NCI-H524 treated with DMSO at 0.1 percent for 48 hours (cell line): ENCODE results near the gene MAP3K21.

ENCODE experiments used
- DNase-seq: peaks from one replicate; lab custom pipeline; 2025; lab: John Stamatoyannopoulos, UW

MAP3K21 gene

DNA sequence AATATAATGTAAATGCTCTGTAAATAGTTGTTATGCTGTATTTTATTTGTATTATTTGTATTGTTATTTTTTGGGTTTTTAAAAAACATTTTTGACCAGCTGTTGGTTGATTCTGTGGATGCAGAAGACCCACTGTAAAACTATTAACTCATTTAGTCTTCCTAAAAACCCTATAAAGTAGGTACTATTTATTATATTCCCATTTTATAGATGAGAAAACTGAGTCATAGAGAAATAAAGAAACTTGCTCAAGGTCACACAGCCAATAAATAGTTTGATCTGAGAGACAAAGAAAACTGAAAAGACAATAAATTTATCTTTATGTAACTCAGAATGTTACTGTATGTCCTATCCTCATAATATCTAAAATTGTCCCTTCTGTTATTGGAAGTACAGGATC is 1.2 kb upstream of the MAP3K21 start:
- DNase-seq = no peak

DNA sequence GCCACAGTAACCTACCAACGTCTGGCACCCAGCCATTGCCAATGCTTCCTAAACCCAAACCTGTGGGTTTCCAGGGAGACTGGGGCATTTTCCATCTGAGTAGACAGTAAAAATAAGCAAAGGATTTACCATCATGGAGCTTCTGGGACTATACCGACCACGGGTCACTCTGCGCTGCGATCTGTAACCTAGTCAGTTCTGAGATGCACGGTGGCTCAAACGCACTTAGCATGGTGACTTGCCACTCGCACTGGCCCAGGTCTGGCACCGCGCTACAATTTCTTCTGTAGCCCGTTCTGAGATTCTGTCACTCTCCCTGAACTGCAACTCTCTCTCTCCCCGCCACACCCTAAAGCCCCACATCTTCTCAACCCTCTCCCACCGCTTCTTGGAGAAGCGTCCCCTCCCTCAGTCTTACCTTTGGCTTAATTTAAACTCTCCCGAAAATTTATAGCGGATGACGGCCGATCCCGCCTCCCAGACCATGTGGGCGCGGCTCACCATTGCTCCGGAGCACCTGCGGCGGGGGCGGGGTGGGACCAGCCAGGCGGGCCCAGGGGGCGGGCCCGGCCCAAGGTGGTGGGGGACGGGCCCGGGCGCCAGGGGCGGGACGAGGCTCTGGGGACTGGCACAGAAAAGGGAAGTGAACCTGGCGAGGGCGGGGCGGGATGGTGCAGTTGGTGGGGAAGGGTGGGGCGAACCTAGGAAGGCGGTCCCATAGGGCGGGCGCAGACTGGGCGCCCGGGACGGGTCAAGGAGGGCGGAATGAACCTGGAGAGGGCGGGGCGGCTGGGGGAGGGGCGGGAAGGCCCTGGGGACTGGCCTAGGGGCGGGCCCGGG is 493 bp upstream of the MAP3K21 start:
- DNase-seq = peak; percentile 29

DNA sequence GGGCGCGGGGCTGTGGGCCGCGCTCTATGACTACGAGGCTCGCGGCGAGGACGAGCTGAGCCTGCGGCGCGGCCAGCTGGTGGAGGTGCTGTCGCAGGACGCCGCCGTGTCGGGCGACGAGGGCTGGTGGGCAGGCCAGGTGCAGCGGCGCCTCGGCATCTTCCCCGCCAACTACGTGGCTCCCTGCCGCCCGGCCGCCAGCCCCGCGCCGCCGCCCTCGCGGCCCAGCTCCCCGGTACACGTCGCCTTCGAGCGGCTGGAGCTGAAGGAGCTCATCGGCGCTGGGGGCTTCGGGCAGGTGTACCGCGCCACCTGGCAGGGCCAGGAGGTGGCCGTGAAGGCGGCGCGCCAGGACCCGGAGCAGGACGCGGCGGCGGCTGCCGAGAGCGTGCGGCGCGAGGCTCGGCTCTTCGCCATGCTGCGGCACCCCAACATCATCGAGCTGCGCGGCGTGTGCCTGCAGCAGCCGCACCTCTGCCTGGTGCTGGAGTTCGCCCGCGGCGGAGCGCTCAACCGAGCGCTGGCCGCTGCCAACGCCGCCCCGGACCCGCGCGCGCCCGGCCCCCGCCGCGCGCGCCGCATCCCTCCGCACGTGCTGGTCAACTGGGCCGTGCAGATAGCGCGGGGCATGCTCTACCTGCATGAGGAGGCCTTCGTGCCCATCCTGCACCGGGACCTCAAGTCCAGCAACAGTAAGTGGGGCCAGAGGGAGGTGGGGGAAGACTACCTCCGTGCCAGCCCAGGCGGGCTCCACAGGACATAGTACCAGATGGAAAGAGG is 808 bp downstream of the MAP3K21 start:
- DNase-seq = no peak

DNA sequence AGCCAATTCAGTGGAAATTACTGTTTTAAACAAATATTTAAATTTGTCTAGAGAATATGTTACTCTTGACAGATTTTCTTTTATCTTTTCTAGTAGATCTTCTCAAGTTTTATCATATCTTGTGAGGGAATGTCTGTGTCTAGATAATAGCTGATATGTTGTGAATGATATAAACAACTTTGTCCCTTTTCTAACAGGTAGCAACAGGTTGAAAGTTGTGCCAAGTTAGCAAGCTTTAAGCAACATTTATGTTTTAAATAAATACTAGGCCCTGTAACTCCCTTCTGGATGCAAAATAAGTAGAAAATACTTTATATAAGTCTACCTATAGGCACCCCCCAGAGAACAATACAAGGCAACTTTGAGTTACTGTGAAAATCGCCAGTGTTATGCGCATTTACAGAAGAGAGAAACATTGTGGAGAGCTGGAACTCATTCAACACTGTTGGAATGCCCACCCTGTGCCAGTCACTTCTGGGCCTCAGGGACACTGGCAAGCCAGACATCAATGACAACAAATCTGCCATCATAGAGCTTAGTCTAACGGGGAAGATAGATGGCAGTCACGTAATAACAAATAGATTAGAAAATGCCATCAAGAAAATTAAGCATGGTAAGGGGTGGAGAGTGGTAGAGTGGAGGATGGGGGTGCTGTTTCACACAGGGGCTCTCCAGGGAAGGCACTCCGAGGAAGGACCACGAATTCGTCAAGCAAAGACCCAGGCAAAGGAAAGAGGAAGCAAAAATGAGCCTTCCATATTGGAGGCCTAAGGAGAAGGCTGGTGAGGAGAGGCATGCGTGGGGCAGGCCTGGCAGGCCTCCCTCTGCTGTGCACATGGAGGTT is 4.4 kb downstream of the MAP3K21 start:
- no peak for DNase-seq

DNA sequence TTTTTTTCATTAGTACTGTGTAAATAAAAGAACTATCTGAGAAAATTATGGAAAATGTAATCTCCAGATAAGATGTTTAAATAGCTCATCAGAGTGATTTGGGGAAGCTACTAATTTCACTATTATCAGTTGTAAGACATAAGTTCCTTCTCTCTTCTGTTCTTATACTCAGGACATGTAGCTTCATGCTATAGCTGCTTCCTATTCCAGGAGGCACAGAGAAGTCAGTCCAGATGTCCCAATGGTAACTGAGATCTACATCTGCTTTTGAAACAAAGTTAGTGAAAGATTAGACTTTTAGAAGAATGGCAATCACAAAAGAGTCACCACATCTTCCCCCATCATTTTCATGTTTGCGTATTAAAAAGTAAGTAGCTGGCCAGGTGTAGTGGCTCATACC is 5.6 kb downstream of the MAP3K21 start:
- DNase-seq = no peak

DNA sequence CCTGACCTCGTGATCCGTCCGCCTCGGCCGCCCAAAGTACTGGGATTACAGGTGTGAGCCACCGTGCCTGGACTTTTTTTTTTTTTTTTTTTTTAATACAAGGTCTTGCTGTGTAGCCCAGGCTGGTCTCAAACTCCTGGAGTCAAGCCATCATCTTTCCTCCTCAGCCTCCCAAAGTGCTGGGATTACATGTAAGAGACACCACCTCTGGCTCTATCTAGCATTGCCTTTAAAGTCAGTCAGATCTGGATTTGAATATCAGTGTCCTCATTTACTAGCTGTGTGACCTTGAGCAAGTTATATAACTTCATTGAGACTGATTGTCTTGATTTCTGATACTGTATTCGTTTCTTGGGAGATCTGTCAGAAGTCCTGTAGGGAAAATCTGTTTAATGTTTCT is 6.6 kb downstream of the MAP3K21 start:
- DNase-seq = no peak

DNA sequence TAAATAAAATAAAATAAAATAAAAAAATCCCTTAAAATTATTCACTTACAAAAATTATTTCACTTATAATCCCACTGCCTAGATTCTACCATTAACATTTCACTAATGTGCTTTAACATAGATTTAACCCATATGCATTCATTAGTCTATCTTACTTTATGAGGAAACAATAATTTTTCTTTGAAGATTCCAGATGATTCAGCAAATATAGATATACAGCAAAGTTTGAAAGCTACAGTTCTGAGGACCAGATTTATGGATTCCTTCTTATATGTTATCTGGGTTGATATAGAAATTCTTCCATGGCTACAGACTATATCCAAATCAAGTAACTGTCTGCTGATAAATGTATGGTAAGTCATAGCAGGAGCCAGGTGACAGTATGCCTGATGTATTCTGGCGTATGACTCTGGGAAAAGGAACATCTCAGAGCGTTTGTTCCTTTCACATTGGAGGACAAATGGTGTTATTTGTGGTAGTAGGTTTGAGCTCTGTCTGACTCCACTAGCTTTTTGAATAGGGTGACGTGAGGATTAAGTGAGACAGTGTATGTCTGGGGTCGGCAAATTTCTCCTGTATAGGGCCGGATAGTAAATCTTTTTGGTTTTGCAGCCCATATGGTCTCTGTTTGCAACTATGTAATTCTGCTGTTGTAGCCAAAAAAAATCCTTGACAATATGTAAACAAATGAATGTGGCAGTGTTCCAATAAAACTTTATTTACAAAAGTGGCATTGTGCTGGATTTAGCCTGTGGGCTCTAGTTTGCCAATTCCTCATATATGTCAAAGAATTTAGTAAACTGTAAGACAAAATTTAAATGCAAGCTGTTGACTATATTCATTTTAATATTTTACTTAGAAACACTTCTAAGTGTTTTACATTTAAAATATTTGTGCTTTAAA is 9.3 kb downstream of the MAP3K21 start:
- no peak for DNase-seq

DNA sequence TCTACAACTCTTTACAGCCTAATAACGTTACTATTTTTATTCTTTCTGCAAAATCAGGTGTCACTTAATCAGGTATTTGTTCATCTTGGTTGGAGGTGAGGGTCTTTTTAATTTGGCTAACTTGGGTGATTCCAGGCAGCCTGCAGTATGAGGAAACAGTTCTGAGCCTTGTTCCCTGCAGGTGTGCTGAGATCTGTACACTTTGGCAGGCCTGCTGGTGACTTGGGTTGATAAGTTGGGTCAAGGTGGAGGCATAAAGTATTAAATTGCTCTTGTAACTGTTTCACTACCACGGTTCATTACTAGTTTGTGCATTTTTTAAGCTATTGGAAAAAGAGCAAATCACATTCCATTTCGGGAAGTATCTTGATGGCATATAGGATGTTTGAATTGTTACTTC is 10.0 kb downstream of the MAP3K21 start:
- no peak for DNase-seq

DNA sequence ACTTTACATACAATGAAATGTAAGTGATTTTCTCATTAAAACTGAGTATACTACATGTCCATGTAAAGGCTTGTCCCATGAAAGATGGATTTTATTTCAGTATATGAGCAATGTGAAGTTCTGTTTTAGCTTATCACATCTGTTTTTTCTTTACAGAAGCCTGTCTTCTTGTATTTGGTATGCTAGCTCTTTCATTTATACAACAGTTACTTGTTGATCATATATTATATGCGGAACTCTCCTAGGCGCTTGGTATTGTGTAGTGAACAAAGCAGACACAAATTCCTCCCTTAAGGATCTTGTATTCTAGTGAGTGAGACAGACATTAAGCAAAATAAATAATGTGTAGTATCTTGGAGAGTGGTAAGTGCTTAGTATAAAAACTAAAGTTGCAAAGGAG is 10.6 kb downstream of the MAP3K21 start:
- no peak for DNase-seq

DNA sequence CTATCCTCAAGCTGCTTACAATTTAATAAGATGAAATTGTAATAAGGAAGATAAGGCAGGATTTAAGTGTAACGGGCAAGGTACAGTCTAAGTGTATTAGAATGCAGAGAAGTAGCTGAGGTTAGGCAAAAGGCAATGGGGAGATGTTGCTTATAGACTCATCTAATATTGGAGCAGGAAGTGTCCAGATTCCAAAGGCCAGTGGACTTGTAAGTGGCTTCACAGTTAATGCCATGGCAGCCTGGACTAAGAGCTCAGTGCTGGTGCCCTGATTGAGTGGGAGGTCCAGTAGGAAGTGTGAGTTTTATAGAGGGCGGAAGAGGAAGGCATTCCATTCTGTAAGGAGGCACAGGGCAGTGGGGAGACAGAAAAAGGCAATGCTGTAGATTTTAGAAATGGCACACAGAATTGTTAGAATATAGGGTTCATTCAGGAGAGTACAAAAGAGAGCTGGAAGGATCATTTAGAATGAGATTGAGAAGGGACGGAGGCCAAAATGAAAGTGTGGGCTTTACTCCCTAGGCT is 12.6 kb downstream of the MAP3K21 start:
- no peak for DNase-seq

DNA sequence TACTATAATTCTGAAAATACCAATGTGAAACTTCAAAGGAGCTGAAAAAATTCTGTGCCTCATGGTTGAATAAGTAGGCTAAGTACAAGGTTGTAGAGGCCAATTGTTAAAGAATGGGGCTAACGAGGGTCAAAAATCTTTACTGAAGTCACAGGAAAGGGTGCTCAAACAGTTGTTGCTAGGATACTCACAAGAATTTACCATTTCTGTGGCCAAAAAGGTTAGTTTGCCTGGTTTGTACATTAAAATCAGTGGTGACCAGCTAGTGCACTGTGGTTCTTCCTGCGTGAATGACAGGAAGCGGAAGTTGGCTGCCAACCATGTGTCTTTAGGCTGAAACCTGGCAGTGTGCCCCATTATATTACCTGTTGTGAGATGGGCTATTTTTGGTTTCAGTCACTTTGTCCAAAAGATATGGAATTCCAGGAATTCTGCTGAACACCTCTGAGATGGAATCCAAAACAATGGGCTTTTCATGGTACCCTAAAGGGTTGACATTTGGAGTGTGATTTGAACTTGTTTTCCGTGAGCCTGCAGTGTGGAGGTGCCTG is 13.5 kb downstream of the MAP3K21 start:
- DNase-seq = no peak

DNA sequence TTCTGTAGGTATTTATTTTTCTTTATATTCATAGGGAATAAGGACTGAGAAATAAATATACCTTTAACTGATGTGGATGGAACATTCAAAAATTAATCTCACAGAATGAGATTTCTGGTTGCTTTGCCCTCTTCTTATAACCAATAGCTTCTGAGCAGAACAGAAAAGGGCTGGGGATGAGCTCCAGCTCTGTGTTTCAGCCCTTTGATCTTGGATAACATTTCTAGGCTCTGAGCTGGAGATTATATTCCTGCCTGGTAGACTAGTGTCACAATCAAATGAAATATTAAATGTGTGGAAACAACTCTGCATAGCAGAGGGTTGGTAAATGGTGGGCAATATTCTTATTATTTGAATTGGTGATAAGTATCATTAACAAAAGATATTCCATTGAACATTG is 14.6 kb downstream of the MAP3K21 start:
- DNase-seq = no peak

DNA sequence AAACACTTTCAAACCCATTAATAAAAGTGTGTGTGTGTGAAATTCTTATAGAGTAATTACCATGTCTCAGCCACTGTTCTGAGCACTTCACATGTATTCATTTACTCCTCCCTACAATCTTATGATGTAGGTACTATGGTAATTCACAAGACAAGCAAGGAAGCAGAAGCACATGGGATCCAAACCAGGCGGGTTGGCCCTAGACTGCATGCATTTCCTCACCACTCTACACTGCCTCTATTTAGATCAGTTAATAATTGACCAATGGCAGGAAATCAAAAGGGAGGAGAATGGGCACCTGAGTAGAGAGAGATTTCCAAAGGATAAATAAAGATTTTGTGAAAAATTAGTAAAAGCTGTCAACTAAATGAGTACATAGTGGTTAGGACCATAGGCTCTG is 15.7 kb downstream of the MAP3K21 start:
- DNase-seq = no peak

DNA sequence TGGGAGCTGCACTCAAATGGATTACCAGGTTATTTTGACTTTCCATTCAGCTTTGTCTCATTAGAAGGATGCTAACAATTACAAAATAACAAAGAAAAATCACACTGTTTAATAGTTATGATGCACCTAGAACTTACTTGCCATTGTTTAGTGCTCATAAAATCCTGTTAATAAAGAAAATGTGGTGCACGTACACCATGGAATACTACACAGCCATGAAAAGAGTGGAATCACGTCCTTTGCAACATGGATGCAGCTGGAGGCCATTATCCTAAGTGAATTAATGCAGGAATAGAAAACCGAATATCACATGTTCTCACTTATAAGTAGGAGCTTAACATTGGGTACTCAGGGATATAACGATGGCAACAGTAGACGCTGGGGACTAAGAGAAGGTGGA is 19.8 kb downstream of the MAP3K21 start:
- no peak for DNase-seq

DNA sequence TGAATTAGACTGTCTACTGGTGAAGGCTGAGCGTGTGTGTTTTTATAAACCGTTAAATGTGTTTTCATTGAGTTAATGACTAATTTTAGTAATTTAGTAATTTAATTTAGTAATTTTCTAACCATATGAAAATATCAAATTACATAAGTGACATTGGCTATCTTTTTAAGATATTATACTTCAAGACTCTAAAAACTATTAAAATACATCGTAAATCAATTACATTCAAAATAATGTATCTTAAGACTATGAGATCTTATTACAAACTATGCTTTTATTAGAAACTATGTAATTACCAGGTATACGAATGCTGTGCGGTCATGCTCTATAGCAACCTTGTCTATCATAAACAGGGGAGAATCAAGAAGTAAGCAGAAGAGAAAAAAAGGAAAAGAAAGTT is 21.6 kb downstream of the MAP3K21 start:
- no peak for DNase-seq

DNA sequence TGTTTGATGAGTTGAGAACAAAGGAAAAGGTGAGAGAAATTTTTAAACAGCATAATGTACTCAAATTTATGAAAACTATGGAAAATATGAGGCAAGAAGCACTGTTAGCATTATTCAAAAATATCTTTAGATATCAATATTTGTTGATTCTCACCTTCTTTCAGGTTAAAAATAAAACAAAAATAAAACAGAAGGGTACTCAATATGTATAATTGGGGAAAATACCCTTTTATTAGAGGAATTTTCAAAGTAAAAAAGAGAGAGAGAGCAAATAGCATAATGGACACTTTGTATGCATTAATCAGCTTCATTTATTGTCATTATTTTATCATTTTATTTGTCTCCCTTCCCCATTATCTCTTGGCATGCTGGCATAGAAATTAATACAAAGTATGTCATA is 27.5 kb downstream of the MAP3K21 start:
- DNase-seq = no peak

DNA sequence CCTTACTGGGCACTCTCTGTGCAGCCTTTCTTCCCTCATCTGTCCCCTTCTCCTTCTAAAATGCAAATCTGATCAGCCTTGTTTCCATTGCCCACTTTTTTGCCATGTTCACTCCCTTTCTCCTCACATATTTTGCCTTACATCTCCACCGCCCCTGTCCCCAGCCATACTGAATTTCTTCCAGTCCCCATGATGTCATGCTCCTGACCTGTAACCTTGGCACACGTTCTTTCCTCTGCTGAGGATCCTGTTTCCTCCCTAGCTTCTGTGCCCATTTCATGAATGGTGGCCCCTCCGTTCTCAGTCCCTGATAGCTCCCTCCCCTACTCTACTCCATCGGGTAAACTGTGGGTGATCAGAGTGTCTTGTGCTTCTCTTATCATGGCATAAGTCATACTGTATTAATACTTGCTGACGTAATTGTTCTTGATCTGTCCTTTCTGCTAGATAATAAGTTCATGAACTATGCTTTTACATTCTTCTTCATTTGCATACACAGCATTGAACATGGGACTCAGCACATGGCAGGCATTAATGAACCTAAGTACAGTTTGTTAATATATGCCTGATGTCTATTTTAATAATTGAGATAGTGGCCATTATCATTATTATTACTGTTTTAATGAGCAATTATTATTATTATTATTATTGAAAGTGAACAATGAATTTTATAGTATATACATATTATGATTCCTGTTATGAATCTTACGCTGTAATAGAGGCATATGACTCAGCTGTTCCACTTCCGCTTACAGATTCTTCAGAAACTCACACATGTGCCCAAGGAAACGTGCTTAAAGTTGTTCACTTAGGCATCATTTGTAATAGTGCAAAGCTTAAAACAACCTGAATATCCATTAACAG is 28.5 kb downstream of the MAP3K21 start:
- DNase-seq = no peak

DNA sequence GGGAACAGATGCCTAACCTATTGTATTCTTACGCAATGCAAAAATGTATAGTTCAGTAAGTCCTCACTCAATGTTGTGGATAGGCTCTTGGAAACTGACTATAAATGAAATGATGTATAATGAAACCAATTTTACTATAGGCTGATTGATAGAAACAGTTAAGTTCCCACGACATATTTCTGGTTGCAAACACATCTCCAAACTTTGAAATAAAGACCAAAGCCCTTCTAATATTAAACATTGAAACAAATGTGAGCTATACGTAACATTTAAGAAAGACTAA is 29.1 kb downstream of the MAP3K21 start:
- no peak for DNase-seq

DNA sequence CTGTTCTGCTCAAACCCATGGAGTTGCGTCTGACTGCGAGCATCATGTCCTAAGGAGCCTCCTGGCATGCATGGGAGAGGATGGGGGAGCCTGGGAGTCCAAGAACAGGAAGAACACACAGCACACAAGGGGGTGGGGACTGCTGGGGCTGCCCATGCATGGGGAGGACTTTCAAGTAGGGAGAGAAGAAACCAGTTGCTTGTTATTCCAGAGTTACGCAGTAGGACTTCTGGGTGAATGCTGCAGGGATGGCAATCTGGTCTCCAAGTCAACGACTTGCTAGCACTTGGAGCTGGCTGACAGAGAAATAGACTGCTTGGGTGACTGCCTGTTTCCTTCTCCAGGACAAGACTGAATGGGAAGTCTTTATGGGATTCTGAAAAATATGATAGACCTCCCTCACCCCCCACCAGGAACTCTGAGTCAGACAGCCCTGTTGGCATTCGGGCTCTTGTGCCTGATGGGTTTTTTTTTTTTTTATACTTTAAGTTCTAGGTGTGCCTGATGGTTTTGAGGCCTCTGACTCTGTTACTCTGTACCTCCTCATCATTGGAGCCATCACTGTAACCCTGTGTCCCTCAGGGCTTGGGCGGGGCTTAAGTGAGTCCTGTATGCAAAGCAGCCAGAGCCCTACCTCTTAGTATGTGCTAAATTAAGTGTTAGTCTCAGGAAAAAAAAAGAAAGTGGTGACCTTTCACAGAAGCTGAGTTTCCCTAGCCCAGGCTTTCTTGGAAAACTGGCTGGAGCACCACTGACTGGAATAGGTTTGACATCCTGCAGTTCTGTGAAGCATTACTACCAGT is 30.3 kb downstream of the MAP3K21 start:
- no peak for DNase-seq
